HG02763 (cell line): ENCODE data around the gene SREBF2.

Experiments
- ATAC-seq: cut with Tn5 transposase; IDR thresholded peaks from one replicate; pipeline ENCODE4 v1.9.1; 2021; ENCODE audit warnings: mild to moderate bottlenecking, moderate library complexity; ENCODE audit not compliant: unreplicated experiment

The SREBF2 gene

GRCh38 chr22:41832553-41833368 is at the start of gene SREBF2:
SREBF2 (plus strand) TSS chr22:41833105; CDS start chr22:41833271, 166 bp downstream.
- ATAC-seq = peak; percentile 84

- ATAC-seq = no peak
Measured at GRCh38 chr22:41787331-41787730, 45.6 kb upstream of the SREBF2 start.

GRCh38 chr22:41793871-41794270 is 39.0 kb upstream of the SREBF2 start:
- ATAC-seq = no peak

- no peak for ATAC-seq
Measured at GRCh38 chr22:41798736-41799135, 34.2 kb upstream of the SREBF2 start.

- no peak for ATAC-seq
Measured at GRCh38 chr22:41799486-41800347, 33.2 kb upstream of the SREBF2 start.

- ATAC-seq = peak; percentile 85
Measured at GRCh38 chr22:41800348-41801146, 32.4 kb upstream of the SREBF2 start, which contains the start of gene CCDC134. CCDC134 (plus strand) TSS chr22:41800679; CDS start chr22:41808891, 8,212 bp downstream.

GRCh38 chr22:41801147-41801819 is 31.6 kb upstream of the SREBF2 start:
- no peak for ATAC-seq

- ATAC-seq = no peak
Measured at GRCh38 chr22:41801886-41802285, 31.0 kb upstream of the SREBF2 start.

GRCh38 chr22:41805639-41806038 is 27.3 kb upstream of the SREBF2 start:
- ATAC-seq = no peak

GRCh38 chr22:41808400-41808799 is 24.5 kb upstream of the SREBF2 start:
- no peak for ATAC-seq

GRCh38 chr22:41810022-41810421 is 22.9 kb upstream of the SREBF2 start:
- no peak for ATAC-seq

GRCh38 chr22:41812805-41813545 is 19.9 kb upstream of the SREBF2 start:
- no peak for ATAC-seq

- no peak for ATAC-seq
Measured at GRCh38 chr22:41813726-41814410, 19.0 kb upstream of the SREBF2 start.

- ATAC-seq = no peak
Measured at GRCh38 chr22:41815716-41816115, 17.2 kb upstream of the SREBF2 start.

- no peak for ATAC-seq
Measured at GRCh38 chr22:41816241-41816640, 16.7 kb upstream of the SREBF2 start.

- ATAC-seq = no peak
Measured at GRCh38 chr22:41816871-41817270, 16.0 kb upstream of the SREBF2 start.

- no peak for ATAC-seq
Measured at GRCh38 chr22:41818011-41818410, 14.9 kb upstream of the SREBF2 start.

- ATAC-seq = no peak
Measured at GRCh38 chr22:41818596-41818995, 14.3 kb upstream of the SREBF2 start.

GRCh38 chr22:41819257-41819656 is 13.6 kb upstream of the SREBF2 start:
- no peak for ATAC-seq
